NT2/D1 (cell line): ENCODE results near the gene KCNH5.

ENCODE experiments used
- DNase-seq: peaks from one replicate; pipeline ENCODE4 v3.0.0-alpha.2; 2011; ENCODE audit warnings: low read depth, low spot score
- H3K27me3 ChIP-seq: 2 replicates; pipeline ENCODE4 v1.6.0; 2011; ENCODE audit warnings: mild to moderate bottlenecking; ENCODE audit not compliant: insufficient read length, insufficient read depth
- H3K36me3 ChIP-seq: 2 replicates; pipeline ENCODE4 v1.6.1; 2011; ENCODE audit warnings: mild to moderate bottlenecking, low read length, mixed read lengths; ENCODE audit not compliant: insufficient read depth, insufficient read length
- H3K4me1 ChIP-seq: 2 replicates; pipeline ENCODE4 v1.5.1; 2011; ENCODE audit not compliant: insufficient read depth, insufficient read length
- H3K4me3 ChIP-seq: 2 replicates; pipeline ENCODE4 v1.5.1; 2011; ENCODE audit warnings: low read depth; ENCODE audit not compliant: insufficient read length
- H3K9ac ChIP-seq: 2 replicates; pipeline ENCODE4 v1.6.0; 2011; ENCODE audit warnings: low read depth; ENCODE audit not compliant: insufficient read length
- H3K9me3 ChIP-seq: 2 replicates; pipeline ENCODE4 v1.5.1; 2011; ENCODE audit warnings: mild to moderate bottlenecking, low read length; ENCODE audit not compliant: insufficient read depth
- SUZ12 ChIP-seq: IDR thresholded peaks from 2 replicates; pipeline ENCODE4 v1.6.1; 2011; ENCODE audit not compliant: insufficient read length, insufficient read depth; ENCODE audit errors: extremely low read depth
- YY1 ChIP-seq: IDR thresholded peaks from 2 replicates; pipeline ENCODE4 v1.6.1; 2011; ENCODE audit not compliant: insufficient read length, insufficient read depth
- ZNF274 ChIP-seq: IDR thresholded peaks from 2 replicates; pipeline ENCODE4 v1.6.1; 2011; ENCODE audit warnings: mild to moderate bottlenecking, low read depth, low read length

KCNH5 gene

DNA sequence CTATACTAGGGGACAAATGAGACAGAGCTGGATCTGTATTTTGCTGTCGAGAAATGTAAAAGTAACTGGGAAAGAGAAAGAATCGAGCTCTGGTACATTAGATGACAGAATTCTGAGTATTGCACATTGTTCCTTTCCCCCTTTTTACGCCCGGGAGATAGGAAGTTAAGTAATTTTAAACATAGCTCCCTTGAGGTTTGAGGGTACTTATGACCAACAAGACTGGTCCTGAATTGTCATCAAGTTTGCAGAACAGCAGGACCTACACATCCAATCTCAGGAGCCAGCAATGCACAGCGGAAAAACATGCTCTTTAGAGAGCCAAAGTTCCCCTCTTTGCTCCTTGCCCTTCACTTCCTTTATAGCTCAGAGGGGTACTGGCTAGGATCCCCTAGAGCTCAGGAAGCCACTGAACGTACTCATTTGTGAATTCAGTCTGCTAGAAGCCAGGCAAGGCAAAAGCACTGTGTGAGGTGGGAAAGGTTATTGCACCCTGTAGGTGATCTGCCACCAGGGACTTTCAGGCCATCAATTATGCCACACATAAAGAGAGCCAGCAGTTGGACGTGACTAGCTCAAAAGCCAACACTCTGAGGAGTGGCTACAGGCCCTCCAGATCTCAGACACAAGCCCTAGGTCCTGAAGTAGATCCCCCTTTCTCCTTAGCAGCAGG is 333.8 kb downstream of the KCNH5 start:
- TF ChIP-seq SUZ12 (no peak), ZNF274 (no peak), YY1 (no peak)
- H3K27me3 ChIP-seq, result no peaks in the 10 kb centered on the region
- no peak for DNase-seq

DNA sequence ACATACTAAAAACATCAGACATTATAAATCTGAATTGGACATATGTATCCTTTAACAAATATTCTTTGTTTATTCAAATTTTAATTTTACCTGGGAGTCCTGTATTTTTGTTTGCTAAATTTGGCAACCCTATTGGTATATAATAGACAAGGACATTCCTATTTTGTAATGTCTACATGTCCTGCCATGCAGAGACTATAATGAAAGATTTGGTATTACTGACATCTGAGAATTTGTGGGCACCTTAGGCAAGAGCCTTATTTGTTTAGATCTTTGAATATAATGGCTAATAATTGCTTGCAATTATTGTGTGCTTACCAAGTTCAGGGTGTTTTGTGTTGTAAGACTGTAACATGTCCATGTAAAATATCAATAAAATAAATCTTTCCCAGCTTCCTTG is 334.4 kb downstream of the KCNH5 start:
- Histone ChIP-seq H3K9me3 (no peaks in the 10 kb centered on the region), H3K4me1 (no peaks in the 10 kb centered on the region), H3K9ac (no peak overlapping the region), H3K4me3 (no peak overlapping the region), H3K27me3 (no peaks in the 10 kb centered on the region), H3K36me3 (no peaks in the 10 kb centered on the region)
- no peak for TF ChIP-seq SUZ12
- TF ChIP-seq YY1, result no peak
- no peak for TF ChIP-seq ZNF274
- no peak for DNase-seq

More for the DNA sequence above, 333.8 kb downstream of the KCNH5 start:
- H3K9me3 ChIP-seq, result no peaks in the 10 kb centered on the region
- no peak overlapping the region for H3K9ac ChIP-seq
- H3K4me3 ChIP-seq, result no peak overlapping the region
- H3K36me3 ChIP-seq, result no peaks in the 10 kb centered on the region
- H3K4me1 ChIP-seq, result no peaks in the 10 kb centered on the region

- Histone ChIP-seq H3K4me3 (no peak overlapping the region), H3K9ac (no peak overlapping the region), H3K36me3 (no peaks in the 10 kb centered on the region), H3K4me1 (no peaks in the 10 kb centered on the region), H3K27me3 (no peaks in the 10 kb centered on the region), H3K9me3 (no peaks in the 10 kb centered on the region)
- no peak for DNase-seq
- no peak for TF ChIP-seq SUZ12
- TF ChIP-seq YY1, result no peak
- no peak for TF ChIP-seq ZNF274
Measured at GRCh38 chr14:62709773-62710172, 335.5 kb downstream of the KCNH5 start.

- Histone ChIP-seq H3K9ac (no peak overlapping the region), H3K27me3 (no peaks in the 10 kb centered on the region), H3K36me3 (no peaks in the 10 kb centered on the region), H3K4me3 (no peak overlapping the region), H3K9me3 (no peaks in the 10 kb centered on the region), H3K4me1 (no peaks in the 10 kb centered on the region)
- DNase-seq, result no peak
- TF ChIP-seq SUZ12 (no peak), ZNF274 (no peak), YY1 (no peak)
Measured at GRCh38 chr14:62706217-62706616, 339.0 kb downstream of the KCNH5 start.

DNA sequence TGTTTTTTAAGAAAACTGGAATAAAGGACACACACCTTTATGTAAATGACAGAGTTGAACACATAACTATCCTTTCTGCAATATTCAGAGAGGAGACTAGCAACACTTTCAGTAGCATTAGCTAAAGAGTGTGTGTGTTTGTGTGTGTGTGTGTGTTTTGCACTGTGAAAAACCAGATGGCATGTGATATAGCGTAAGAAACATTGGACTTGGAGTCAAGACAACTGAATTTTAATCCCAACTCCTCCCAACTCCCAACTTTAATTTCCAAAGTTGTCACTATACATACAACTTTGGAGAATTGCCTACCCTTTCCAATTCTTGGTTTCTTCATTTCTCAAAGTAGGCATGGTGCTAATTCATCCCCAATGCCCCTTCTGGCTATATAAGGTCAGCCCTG is 347.8 kb downstream of the KCNH5 start:
- no peak overlapping the region for H3K4me3 ChIP-seq
- no peaks in the 10 kb centered on the region for H3K27me3 ChIP-seq
- H3K9ac ChIP-seq, result no peak overlapping the region
- H3K4me1 ChIP-seq, result no peaks in the 10 kb centered on the region
- DNase-seq, result no peak
- TF ChIP-seq ZNF274 (no peak), YY1 (no peak), SUZ12 (no peak)
- H3K9me3 ChIP-seq, result no peaks in the 10 kb centered on the region
- H3K36me3 ChIP-seq, result no peaks in the 10 kb centered on the region

GRCh38 chr14:62696929-62697328 is 348.3 kb downstream of the KCNH5 start:
- DNase-seq, result no peak
- TF ChIP-seq SUZ12, result no peak
- TF ChIP-seq YY1, result no peak
- no peak for TF ChIP-seq ZNF274
- Histone ChIP-seq H3K4me3 (no peak overlapping the region), H3K4me1 (no peaks in the 10 kb centered on the region), H3K27me3 (no peaks in the 10 kb centered on the region), H3K9ac (no peak overlapping the region), H3K9me3 (no peaks in the 10 kb centered on the region), H3K36me3 (no peaks in the 10 kb centered on the region)

DNA sequence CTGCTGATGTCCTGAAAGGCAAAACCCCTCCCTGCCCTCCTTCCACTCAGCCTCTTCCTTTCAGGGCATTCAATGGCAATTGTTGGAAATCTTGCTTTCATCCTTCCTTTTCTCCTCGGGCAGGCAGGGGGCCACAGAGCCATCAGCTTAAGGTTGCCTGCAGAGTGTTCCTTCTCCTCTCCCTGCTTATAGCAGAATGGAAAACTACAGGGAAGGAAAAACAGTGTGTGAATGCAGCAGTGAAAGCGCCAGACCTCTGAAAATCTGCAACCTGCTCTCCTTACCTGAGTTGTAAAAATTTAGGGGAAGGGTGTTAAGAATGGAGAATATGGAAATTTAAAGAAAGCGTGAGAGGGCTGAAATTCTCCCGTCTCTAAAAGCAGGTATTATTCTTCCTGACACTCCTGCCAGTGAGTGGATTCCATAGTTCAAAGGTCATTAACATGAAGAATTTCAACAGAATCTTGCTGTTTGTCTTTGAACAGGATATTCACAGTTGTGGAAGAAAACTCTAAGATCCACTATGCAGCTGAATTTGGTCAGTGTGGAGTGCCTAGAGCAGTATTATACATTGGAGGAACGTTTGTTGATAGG is 348.8 kb downstream of the KCNH5 start:
- no peaks in the 10 kb centered on the region for H3K4me1 ChIP-seq
- no peaks in the 10 kb centered on the region for H3K27me3 ChIP-seq
- DNase-seq, result peak; percentile 70
- no peak overlapping the region for H3K4me3 ChIP-seq
- TF ChIP-seq ZNF274, result no peak
- no peak for TF ChIP-seq YY1
- TF ChIP-seq SUZ12, result no peak
- no peaks in the 10 kb centered on the region for H3K9me3 ChIP-seq
- H3K9ac ChIP-seq, result no peak overlapping the region
- H3K36me3 ChIP-seq, result no peaks in the 10 kb centered on the region
